NCI-H1436 treated with DMSO at 0.1 percent for 48 hours (cell line): ENCODE results near the gene ASCC1.
"Not testable (repeated sequence)": the region's sequence is repeated elsewhere in the genome, so short reads cannot be mapped to it uniquely, and the experiment has no call there.

Source experiments
- DNase-seq: peaks from one replicate; lab custom pipeline; 2025; lab: John Stamatoyannopoulos, UW

Gene ASCC1

GRCh38 chr10:72219235-72219814 lies 3.2 kb upstream of the ASCC1 start:
- DNase-seq = no peak

- DNase-seq = no peak
Measured at GRCh38 chr10:72218726-72219125, 2.6 kb upstream of the ASCC1 start.

- no peak for DNase-seq
Measured at GRCh38 chr10:72218325-72218724, 2.2 kb upstream of the ASCC1 start.

- not testable (repeated sequence) for DNase-seq
Measured at GRCh38 chr10:72211832-72212231, 4.2 kb downstream of the ASCC1 start.

- not testable (repeated sequence) for DNase-seq
Measured at GRCh38 chr10:72211381-72211780, 4.7 kb downstream of the ASCC1 start.

- not testable (repeated sequence) for DNase-seq
Measured at GRCh38 chr10:72208526-72208925, 7.5 kb downstream of the ASCC1 start.

- no peak for DNase-seq
Measured at GRCh38 chr10:72206511-72207229, 9.4 kb downstream of the ASCC1 start.

- DNase-seq = no peak
Measured at GRCh38 chr10:72204724-72205123, 11.4 kb downstream of the ASCC1 start.

- DNase-seq = no peak
Measured at GRCh38 chr10:72204296-72204695, 11.8 kb downstream of the ASCC1 start.

GRCh38 chr10:72201293-72201692 lies 14.8 kb downstream of the ASCC1 start:
- DNase-seq = no peak

GRCh38 chr10:72200883-72201282 lies 15.2 kb downstream of the ASCC1 start:
- DNase-seq = no peak

- no peak for DNase-seq
Measured at GRCh38 chr10:72194949-72195348, 21.1 kb downstream of the ASCC1 start.

GRCh38 chr10:72186982-72187330 lies 29.1 kb downstream of the ASCC1 start:
- no peak for DNase-seq

GRCh38 chr10:72186258-72186981 lies 29.7 kb downstream of the ASCC1 start:
- DNase-seq = no peak

- DNase-seq = no peak
Measured at GRCh38 chr10:72184156-72184555, 31.9 kb downstream of the ASCC1 start.

GRCh38 chr10:72177454-72177853 lies 38.6 kb downstream of the ASCC1 start:
- no peak for DNase-seq

GRCh38 chr10:72176701-72177100 lies 39.4 kb downstream of the ASCC1 start:
- DNase-seq = no peak

GRCh38 chr10:72175149-72175548 lies 40.9 kb downstream of the ASCC1 start:
- DNase-seq = no peak

GRCh38 chr10:72174297-72174662 lies 41.8 kb downstream of the ASCC1 start:
- DNase-seq = no peak

- DNase-seq = no peak
Measured at GRCh38 chr10:72173619-72174296, 42.3 kb downstream of the ASCC1 start.

- DNase-seq = no peak
Measured at GRCh38 chr10:72173262-72173618, 42.8 kb downstream of the ASCC1 start.

- DNase-seq = no peak
Measured at GRCh38 chr10:72171175-72171630, 44.9 kb downstream of the ASCC1 start.

GRCh38 chr10:72170733-72171132 lies 45.3 kb downstream of the ASCC1 start:
- no peak for DNase-seq
